AG10803 (cell line): ENCODE measurements around the gene SLC12A3.
"Not testable (repeated sequence)": the region's sequence is repeated elsewhere in the genome, so short reads cannot be mapped to it uniquely, and the experiment has no call there.

ENCODE experiments used
- DNase-seq: peaks from one replicate; pipeline ENCODE4 v3.0.0; 2010; ENCODE audit warnings: low read depth
- H3K4me3 ChIP-seq: 2 replicates; pipeline ENCODE4 v1.5.1; 2011; ENCODE audit warnings: mild to moderate bottlenecking, low read length, control low read depth
- CTCF ChIP-seq: conservative IDR thresholded peaks from 2 replicates; pipeline ENCODE4 v1.5.1; 2011; ENCODE audit warnings: mild to moderate bottlenecking, low read length, control low read depth, inconsistent platforms

Gene SLC12A3

GRCh38 chr16:56878282-56878854 lies 13.4 kb downstream of the SLC12A3 start:
- TF ChIP-seq CTCF, result no peak
- no peak overlapping the region for H3K4me3 ChIP-seq
- no peak for DNase-seq

- H3K4me3 ChIP-seq, result no peak overlapping the region
- no peak for DNase-seq
- no peak for TF ChIP-seq CTCF
Observed at GRCh38 chr16:56879276-56879675, 14.3 kb downstream of the SLC12A3 start.

GRCh38 chr16:56880176-56880575 lies 15.2 kb downstream of the SLC12A3 start:
- H3K4me3 ChIP-seq, result no peak overlapping the region
- TF ChIP-seq CTCF, result no peak
- DNase-seq, result no peak

GRCh38 chr16:56880685-56881084 lies 15.7 kb downstream of the SLC12A3 start:
- no peak for TF ChIP-seq CTCF
- no peak for DNase-seq

GRCh38 chr16:56882077-56882800 lies 17.2 kb downstream of the SLC12A3 start:
- H3K4me3 ChIP-seq, result no peak overlapping the region
- no peak for DNase-seq
- TF ChIP-seq CTCF, result no peak

More at GRCh38 chr16:56880685-56881084, 15.7 kb downstream of the SLC12A3 start:
- no peak overlapping the region for H3K4me3 ChIP-seq

- no peak for DNase-seq
- no peak overlapping the region for H3K4me3 ChIP-seq
- no peak for TF ChIP-seq CTCF
Observed at GRCh38 chr16:56883586-56883985, 18.6 kb downstream of the SLC12A3 start.

- no peak for DNase-seq
- no peak for TF ChIP-seq CTCF
- H3K4me3 ChIP-seq, result no peak overlapping the region
Observed at GRCh38 chr16:56884026-56884582, 19.1 kb downstream of the SLC12A3 start.

- not testable (repeated sequence) for DNase-seq, H3K4me3 ChIP-seq
Observed at GRCh38 chr16:56884929-56885328, 19.9 kb downstream of the SLC12A3 start.
